T-helper 1 cell treated with Interleukin-12 subunit alpha and Interleukin-12 subunit beta and Interleukin-4 antibody, amounts not matched to agents 30 μg/mL and 1 μg/mL, for 36 hours (primary cell): ENCODE data around the gene ELOF1.

Experiments
- H3K27ac Mint-ChIP-seq: one replicate; pipeline ENCODE4 v1.8.0; 2021; ENCODE audit warnings: mild to moderate bottlenecking, mixed read lengths
- H3K27me3 Mint-ChIP-seq: one replicate; pipeline ENCODE4 v1.8.0; 2021; ENCODE audit warnings: low read depth, mixed read lengths
- H3K36me3 Mint-ChIP-seq: one replicate; pipeline ENCODE4 v1.8.0; 2021; ENCODE audit warnings: low read depth, mixed read lengths
- H3K4me1 Mint-ChIP-seq: one replicate; pipeline ENCODE4 v1.8.0; 2021; ENCODE audit warnings: low read depth, mixed read lengths
- H3K4me3 Mint-ChIP-seq: one replicate; pipeline ENCODE4 v1.8.0; 2021; ENCODE audit warnings: mild to moderate bottlenecking, moderate library complexity, mixed read lengths
- H3K9me3 Mint-ChIP-seq: one replicate; pipeline ENCODE4 v1.8.0; 2021; ENCODE audit warnings: mixed read lengths

ELOF1 gene

GRCh38 chr19:11534948-11535347 is 24.1 kb downstream of the ELOF1 start:
- H3K27ac Mint-ChIP-seq, result no peak overlapping the region
- H3K4me3 Mint-ChIP-seq, result no peak overlapping the region
- peaks cover 25% of the 10 kb centered on the region for H3K27me3 Mint-ChIP-seq
- H3K4me1 Mint-ChIP-seq, result peaks cover 15% of the 10 kb centered on the region
- no peaks in the 10 kb centered on the region for H3K9me3 Mint-ChIP-seq
- H3K36me3 Mint-ChIP-seq, result no peaks in the 10 kb centered on the region

DNA sequence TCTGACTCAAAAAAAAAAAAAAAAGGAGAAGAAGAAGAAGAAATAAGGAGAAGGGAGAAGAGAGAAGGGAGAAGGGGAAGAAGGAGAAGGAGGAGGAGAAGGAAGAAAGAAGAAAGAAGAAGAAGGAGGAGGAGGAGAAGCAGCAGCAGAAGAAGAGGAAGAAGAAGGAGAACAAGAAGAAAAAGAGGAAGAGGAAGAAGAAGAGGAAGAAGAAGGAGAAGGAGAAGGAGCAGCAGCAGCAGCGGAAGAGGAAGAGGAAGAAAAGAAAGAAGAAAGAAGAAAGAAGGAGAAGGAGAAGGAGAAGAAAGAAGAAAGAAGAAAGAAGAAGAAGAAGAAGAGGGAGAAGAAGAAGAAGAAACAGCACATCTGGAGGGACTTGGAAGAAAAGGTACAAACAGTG is 24.5 kb downstream of the ELOF1 start:
- Mint-ChIP-seq H3K9me3 (no peaks in the 10 kb centered on the region), H3K27ac (no peak overlapping the region), H3K4me3 (no peak overlapping the region), H3K4me1 (peaks cover 15% of the 10 kb centered on the region), H3K36me3 (no peaks in the 10 kb centered on the region), H3K27me3 (peaks cover 25% of the 10 kb centered on the region)

DNA sequence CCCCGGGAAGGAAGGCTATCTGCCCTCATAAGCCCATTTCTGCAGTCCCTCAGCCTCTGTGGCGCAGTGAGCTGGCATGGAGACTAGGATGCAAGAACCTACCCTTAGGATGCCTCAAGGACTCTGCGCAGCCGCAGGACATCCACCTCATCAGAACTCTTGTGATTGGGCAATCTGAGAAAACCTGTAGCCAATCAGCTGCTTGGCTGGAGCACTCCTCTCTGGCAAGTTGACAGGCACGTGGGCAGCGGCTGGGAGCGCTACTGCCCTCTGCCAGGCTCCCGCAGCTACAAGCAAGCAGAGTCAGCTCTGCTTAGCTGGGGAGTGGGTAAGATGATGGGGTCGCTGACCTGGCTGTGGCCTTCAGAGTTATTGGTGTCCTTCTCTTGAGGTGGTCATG is 28.6 kb downstream of the ELOF1 start:
- Mint-ChIP-seq H3K4me3 (no peak overlapping the region), H3K4me1 (peaks cover 18% of the 10 kb centered on the region), H3K27me3 (peaks cover 11% of the 10 kb centered on the region), H3K27ac (no peak overlapping the region), H3K36me3 (peaks cover 4% of the 10 kb centered on the region), H3K9me3 (no peaks in the 10 kb centered on the region)

DNA sequence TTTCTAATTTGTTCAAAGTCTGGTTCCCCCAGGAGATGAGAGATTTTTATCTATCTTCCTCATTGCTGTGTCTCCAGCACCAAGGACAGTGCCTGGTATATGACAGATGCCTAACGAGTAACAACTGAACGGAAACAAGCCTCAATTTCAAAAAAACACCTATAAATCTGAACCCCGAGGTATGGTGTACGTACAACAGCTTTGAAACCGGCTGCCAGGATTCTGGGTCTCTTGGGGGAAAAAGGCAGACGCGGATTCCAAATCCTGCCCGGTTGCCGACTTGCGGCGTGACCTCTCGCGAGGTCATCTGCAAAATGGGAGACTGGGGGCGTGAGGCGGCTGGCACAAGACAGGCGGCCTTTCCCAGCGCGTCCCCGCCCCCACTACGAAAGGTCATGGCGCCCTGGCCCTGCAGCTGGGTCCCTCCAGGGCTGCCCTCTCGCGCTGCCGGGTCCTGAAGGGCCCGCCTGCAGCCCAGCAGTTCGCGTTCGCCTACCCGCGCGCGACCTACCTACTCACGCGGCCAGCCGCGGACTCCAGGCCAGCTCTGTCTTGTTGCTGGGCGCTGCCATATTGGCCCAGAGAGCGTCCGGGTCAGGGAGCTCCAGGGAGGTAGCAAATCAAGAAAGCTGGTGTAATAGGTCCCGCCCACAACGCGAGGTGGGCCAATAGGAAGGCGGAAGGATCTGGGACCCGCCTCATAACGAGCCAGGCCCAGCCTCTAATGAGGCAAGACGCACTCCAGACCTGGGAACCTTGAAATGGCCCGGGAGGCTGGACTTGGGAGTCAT is 30.3 kb downstream of the ELOF1 start, which contains the start of gene ECSIT:
Gene ECSIT (minus strand): TSS at position 584 of the 791 bp plus-strand sequence. CDS start 9,964 bp downstream, outside the sequence.
- H3K27ac Mint-ChIP-seq, result peak within 1 kb of the TSS; percentile 91
- H3K36me3 Mint-ChIP-seq, result peaks cover 4% of the 10 kb centered on the region
- H3K4me1 Mint-ChIP-seq, result peaks cover 15% of the 10 kb centered on the region
- H3K9me3 Mint-ChIP-seq, result no peaks in the 10 kb centered on the region
- H3K4me3 Mint-ChIP-seq, result peak within 1 kb of the TSS; percentile 93
- peaks cover 3% of the 10 kb centered on the region for H3K27me3 Mint-ChIP-seq

DNA sequence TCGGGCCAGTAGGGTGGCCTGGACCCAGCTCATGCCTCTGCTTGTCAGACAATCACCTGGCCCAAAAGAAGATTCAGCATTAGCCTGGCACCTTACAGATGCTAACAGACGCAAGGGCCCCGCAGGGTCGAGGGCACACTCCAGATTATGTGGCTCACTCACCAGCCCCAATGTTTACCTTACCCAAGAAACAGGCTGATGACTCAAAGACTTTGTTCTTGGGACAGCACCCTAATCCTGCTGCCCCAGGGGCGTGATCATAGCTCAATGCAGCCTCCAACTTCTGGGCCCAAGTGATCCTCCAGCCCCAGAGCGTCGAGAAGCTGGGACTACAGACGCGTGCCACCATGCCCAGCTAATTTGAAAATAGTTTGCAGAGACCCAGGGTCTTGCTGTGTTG is 39.9 kb downstream of the ELOF1 start:
- Mint-ChIP-seq H3K27me3 (no peaks in the 10 kb centered on the region), H3K9me3 (no peaks in the 10 kb centered on the region), H3K4me3 (no peak overlapping the region), H3K4me1 (no peaks in the 10 kb centered on the region), H3K36me3 (peaks cover 2% of the 10 kb centered on the region), H3K27ac (no peak overlapping the region)

DNA sequence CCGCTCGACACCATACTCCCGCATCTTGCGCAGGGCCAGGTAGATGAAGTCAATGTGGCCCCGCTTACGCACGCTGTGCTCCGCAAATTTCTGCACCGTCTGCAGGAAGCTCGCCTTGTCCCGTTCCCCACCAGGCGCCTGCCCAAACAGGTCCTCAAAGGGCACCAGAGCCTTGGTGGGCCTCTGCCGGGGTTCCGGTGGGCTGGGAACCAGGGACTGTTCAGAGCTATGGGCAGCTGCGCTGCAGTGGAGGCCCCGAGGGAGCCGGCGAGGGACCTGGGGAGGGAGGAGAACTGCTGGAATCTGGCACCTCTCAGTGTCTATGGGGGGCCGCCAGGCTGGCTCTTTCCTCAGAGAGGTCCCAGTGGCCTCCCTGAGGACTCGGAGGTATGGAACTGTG is 45.1 kb downstream of the ELOF1 start:
- Mint-ChIP-seq H3K4me3 (no peak overlapping the region), H3K9me3 (no peaks in the 10 kb centered on the region), H3K36me3 (peaks cover 2% of the 10 kb centered on the region), H3K27me3 (no peaks in the 10 kb centered on the region), H3K27ac (no peak overlapping the region), H3K4me1 (no peaks in the 10 kb centered on the region)

DNA sequence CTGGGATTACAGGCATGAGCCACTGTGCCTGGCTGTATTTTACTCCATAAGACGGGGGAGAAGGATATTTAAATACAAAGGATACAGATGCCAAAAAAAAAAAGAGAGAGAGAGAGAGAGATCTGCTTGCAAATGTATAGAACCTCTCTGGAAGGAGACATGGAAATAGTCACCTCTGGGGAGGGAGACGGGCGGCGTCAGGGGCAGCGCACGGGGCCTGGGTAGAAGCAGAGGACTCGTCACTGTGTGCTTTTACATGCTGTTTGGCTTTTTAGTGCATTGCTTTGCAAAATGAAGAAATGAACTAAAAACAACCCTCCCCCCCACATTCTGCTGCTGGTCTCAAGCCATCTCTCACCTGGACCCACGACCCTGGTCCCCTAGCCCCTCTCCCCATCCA is 48.6 kb downstream of the ELOF1 start:
- peaks cover 3% of the 10 kb centered on the region for H3K36me3 Mint-ChIP-seq
- H3K27ac Mint-ChIP-seq, result no peak overlapping the region
- H3K9me3 Mint-ChIP-seq, result no peaks in the 10 kb centered on the region
- H3K4me1 Mint-ChIP-seq, result peaks cover 7% of the 10 kb centered on the region
- H3K4me3 Mint-ChIP-seq, result no peak overlapping the region
- no peaks in the 10 kb centered on the region for H3K27me3 Mint-ChIP-seq

- H3K4me3 Mint-ChIP-seq, result peak overlapping the region; percentile 21
- no peaks in the 10 kb centered on the region for H3K9me3 Mint-ChIP-seq
- peaks cover 6% of the 10 kb centered on the region for H3K36me3 Mint-ChIP-seq
- peaks cover 17% of the 10 kb centered on the region for H3K4me1 Mint-ChIP-seq
- H3K27me3 Mint-ChIP-seq, result no peaks in the 10 kb centered on the region
- no peak overlapping the region for H3K27ac Mint-ChIP-seq
These were observed 51.5 kb downstream of the ELOF1 start for GRCh38 chr19:11507370-11508078.

- Mint-ChIP-seq H3K27ac (peak overlapping the region; percentile 93), H3K27me3 (no peaks in the 10 kb centered on the region), H3K4me3 (peak overlapping the region; percentile 85), H3K4me1 (peaks cover 17% of the 10 kb centered on the region), H3K9me3 (no peaks in the 10 kb centered on the region), H3K36me3 (peaks cover 6% of the 10 kb centered on the region)
These were observed 52.1 kb downstream of the ELOF1 start for GRCh38 chr19:11506967-11507366.

DNA sequence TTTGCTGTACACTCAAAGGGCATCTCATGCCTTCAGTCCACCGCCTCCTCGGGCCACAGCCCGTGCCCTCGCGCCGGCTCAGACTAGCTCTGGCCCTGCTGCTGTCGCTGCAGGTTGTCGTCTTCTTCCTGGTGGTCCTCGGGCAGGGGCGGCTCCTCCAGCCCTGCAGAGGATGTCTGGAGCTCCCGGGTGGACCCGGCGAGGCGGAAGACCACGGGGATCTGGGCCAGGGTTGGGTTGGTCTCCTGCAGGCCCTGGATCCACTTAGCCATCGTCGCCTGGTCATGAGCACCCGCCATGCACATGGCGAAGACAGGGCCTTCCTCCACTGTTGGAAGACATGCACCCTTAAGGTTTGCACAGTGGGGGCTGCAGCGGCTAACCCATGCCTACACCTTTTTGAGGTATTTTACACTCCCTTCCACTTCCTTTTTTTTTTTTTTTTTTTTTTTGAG is 52.9 kb downstream of the ELOF1 start:
- Mint-ChIP-seq H3K4me1 (peaks cover 20% of the 10 kb centered on the region), H3K27ac (peak overlapping the region; percentile 93), H3K9me3 (no peaks in the 10 kb centered on the region), H3K36me3 (peaks cover 6% of the 10 kb centered on the region), H3K4me3 (peak overlapping the region; percentile 85), H3K27me3 (no peaks in the 10 kb centered on the region)

DNA sequence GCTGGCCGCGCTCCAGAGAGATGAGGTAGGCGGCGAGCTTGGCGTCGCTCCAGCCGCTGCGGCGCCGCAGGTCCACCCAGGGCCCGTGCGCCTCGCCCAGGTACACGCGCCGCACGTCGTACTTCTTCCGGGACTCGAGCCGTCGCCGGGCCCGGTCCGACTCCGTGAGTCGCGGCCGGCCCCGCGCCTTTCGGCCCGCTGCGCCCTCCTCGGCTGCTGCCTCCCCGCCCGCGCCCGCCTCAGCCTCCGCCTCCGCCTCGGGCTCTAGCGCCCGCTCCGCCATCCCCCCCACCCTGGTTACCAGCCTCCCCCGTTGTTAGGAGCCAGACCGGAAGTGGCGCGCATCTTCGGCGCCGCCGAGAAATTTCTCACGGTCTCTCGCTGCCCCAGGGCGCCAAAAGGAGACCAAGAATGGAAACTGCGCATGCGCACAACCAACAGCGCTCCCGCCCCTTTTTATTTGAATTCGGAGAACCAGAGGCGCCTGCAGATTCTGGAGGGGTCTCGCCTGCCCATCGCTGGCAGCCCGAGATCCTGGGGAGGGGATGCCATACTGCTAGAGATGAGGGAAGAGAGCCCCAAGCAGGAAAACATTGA is 53.4 kb downstream of the ELOF1 start, which contains the start of gene ZNF653:
Gene ZNF653 (minus strand): TSS at position 336 of the 597 bp plus-strand sequence. CDS start 53 bp downstream, at position 283.
- H3K4me1 Mint-ChIP-seq, result peaks cover 20% of the 10 kb centered on the region
- H3K27me3 Mint-ChIP-seq, result no peaks in the 10 kb centered on the region
- H3K9me3 Mint-ChIP-seq, result no peaks in the 10 kb centered on the region
- H3K27ac Mint-ChIP-seq, result peak within 1 kb of the TSS; percentile 93
- peak within 1 kb of the TSS; percentile 85 for H3K4me3 Mint-ChIP-seq
- H3K36me3 Mint-ChIP-seq, result peaks cover 9% of the 10 kb centered on the region

- Mint-ChIP-seq H3K4me3 (peak overlapping the region; percentile 79), H3K36me3 (peaks cover 8% of the 10 kb centered on the region), H3K9me3 (no peaks in the 10 kb centered on the region), H3K4me1 (peaks cover 20% of the 10 kb centered on the region), H3K27me3 (no peaks in the 10 kb centered on the region), H3K27ac (peak overlapping the region; percentile 73)
These were observed 54.0 kb downstream of the ELOF1 start for GRCh38 chr19:11505032-11505503.

DNA sequence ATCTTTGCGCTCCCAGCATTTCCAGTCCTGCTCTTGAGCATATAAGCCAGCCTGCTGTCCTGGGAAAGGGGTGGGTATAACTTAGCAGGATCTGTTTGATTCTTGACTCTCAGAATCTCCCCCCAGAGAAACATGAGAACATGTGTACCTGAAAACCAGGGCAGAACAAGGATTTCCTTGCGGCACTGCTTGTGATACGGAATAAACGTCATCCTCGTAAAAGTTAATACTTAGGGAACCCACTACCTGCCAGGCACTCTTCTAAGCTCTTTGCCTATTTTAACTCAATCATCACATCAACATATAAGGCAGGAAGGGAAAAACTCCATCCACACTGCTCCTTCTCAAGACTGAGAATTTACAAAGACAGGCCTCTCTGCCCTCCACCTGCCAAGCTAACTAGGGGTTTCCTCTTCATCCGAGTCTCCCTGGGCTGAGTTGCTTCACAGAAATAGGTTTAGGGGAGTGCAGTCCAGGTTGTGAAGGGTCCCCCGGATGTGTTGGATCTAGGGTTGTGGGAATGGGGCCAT is 54.5 kb downstream of the ELOF1 start:
- Mint-ChIP-seq H3K36me3 (peaks cover 12% of the 10 kb centered on the region), H3K4me3 (peak overlapping the region; percentile 79), H3K4me1 (peaks cover 22% of the 10 kb centered on the region), H3K27me3 (no peaks in the 10 kb centered on the region), H3K27ac (peak overlapping the region; percentile 73), H3K9me3 (no peaks in the 10 kb centered on the region)
